Measurements from ENCODE around the gene BRSK1.

- TF ChIP-seq POLR2AphosphoS5 (IDR thresholded peaks at IDR 0.05; ENCODE audit: borderline replicate concordance, low read depth, low read length) (no peak), EZH2 (IDR thresholded peaks at IDR 0.05) (no peak), FOXP2 (optimal IDR thresholded peaks at IDR 0.05; ENCODE audit: control extremely low read depth, extremely low read length, insufficient read depth) (no peak)
Measured at GRCh38 chr19:55352549-55353145, 68.8 kb downstream of the BRSK1 start.

All from SK-N-MC (cell line).